Common myeloid progenitor, CD34-positive (primary cell): ENCODE measurements around the gene LPP.

Experiments
- CTCF ChIA-PET: fragments of 350-600 bp; sonication (Branson Sonifier 250); formaldehyde crosslinking; loops from one replicate; lab custom pipeline; 2021; ENCODE audit warnings: antibody characterized with exemption; lab: Charles Lee
- POLR2A ChIA-PET: fragments of 350-600 bp; sonication (Branson Sonifier 250); formaldehyde crosslinking; loops from one replicate; lab custom pipeline; 2021; ENCODE audit warnings: antibody characterized with exemption; lab: Charles Lee
- DNase-seq, 3 donors: peaks; one replicate each; pipeline versions ENCODE4 v3.0.0 to v3.0.0-alpha.2; 2013
- H3K27ac ChIP-seq, 2 experiments: 1 replicate in 1 of 2; 2 replicates in 1 of 2; pipeline ENCODE4 v1.7.0; 2013; ENCODE audit warnings: inconsistent platforms in 2 of 2, low read length in 2 of 2, mild to moderate bottlenecking in 2 of 2, low read depth in 1 of 2, moderate library complexity in 1 of 2; ENCODE audit not compliant: severe bottlenecking in 2 of 2, insufficient read depth in 1 of 2, poor library complexity in 1 of 2
- H3K27me3 ChIP-seq, 5 experiments: replicated peaks in 2 of 5; 1 replicate in 3 of 5; 2 replicates in 2 of 5; pipeline versions ENCODE4 v1.6.1 to v1.7.0; 2013; ENCODE audit warnings: low read length in 4 of 5, mild to moderate bottlenecking in 2 of 5, moderate library complexity in 2 of 5, inconsistent platforms in 1 of 5; ENCODE audit not compliant: insufficient read depth in 5 of 5, control insufficient read depth in 4 of 5
- H3K36me3 ChIP-seq, 4 experiments: 1 replicate in 2 of 4; 2 replicates in 2 of 4; pipeline versions ENCODE4 v1.6.1 to v1.7.0; 2013; ENCODE audit warnings: low read length in 3 of 4, control low read depth in 1 of 4, mild to moderate bottlenecking in 1 of 4; ENCODE audit not compliant: control insufficient read depth in 4 of 4, insufficient read depth in 4 of 4
- H3K4me1 ChIP-seq, 4 experiments: 1 replicate in 3 of 4; 2 replicates in 1 of 4; pipeline versions ENCODE4 v1.6.1 to v1.7.1; 2013; ENCODE audit warnings: low read length in 3 of 4, mild to moderate bottlenecking in 3 of 4, control low read depth in 1 of 4, inconsistent platforms in 1 of 4, moderate library complexity in 1 of 4; ENCODE audit not compliant: control insufficient read depth in 4 of 4, insufficient read depth in 4 of 4; ENCODE audit errors: control extremely low read depth in 1 of 4
- H3K4me3 ChIP-seq, 7 experiments: 1 replicate in 4 of 7; 2 replicates in 3 of 7; pipeline versions ENCODE4 v1.5.1 to v1.7.0; 2013; ENCODE audit warnings: mild to moderate bottlenecking in 7 of 7, low read length in 6 of 7, moderate library complexity in 6 of 7, inconsistent platforms in 2 of 7, low read depth in 2 of 7, control low read depth in 1 of 7; ENCODE audit not compliant: insufficient read depth in 4 of 7, control insufficient read depth in 1 of 7; ENCODE audit errors: extremely low read depth in 1 of 7
- H3K9me3 ChIP-seq, 5 experiments: 1 replicate in 4 of 5; 2 replicates in 1 of 5; pipeline versions ENCODE4 v1.6.1 to v1.7.1; 2013; ENCODE audit warnings: low read length in 4 of 5, mild to moderate bottlenecking in 2 of 5, inconsistent platforms in 1 of 5, low read depth in 1 of 5, moderate library complexity in 1 of 5; ENCODE audit not compliant: control insufficient read depth in 4 of 5, insufficient read depth in 2 of 5; ENCODE audit errors: control extremely low read depth in 1 of 5
- WGBS: methylation state at CpG from one replicate; pipeline ENCODE4 v1.1.5; 2013; ENCODE audit not compliant: insufficient coverage; 5-methylcytosine and 5-hydroxymethylcytosine counted together

The LPP gene

GRCh38 chr3:188365988-188366698, 212.2 kb downstream of the LPP start:
- WGBS, result 76% methylated on average over 7 of the region's 12 CpGs
- Histone ChIP-seq H3K36me3 (peaks cover 0 to 2% (median 0%) of the 10 kb centered on the region in 4 experiments), H3K27ac (no peak overlapping the region), H3K27me3 (no peaks in the 10 kb centered on the region), H3K4me1 (peaks cover 0 to 3% (median 0%) of the 10 kb centered on the region in 4 experiments), H3K4me3 (no peak overlapping the region), H3K9me3 (no peaks in the 10 kb centered on the region)
- ChIA-PET CTCF (no interaction called here), POLR2A (no interaction called here)
- DNase-seq, result peak in 1 of 3 donors; percentile 17

GRCh38 chr3:188367678-188368077, 213.7 kb downstream of the LPP start:
- H3K27me3 ChIP-seq, result no peaks in the 10 kb centered on the region
- no peak for DNase-seq
- H3K4me3 ChIP-seq, result no peak overlapping the region
- no CpG with 5 or more reads among the region's 1 CpG for WGBS
- H3K27ac ChIP-seq, result no peak overlapping the region
- ChIA-PET POLR2A (no interaction called here), CTCF (no interaction called here)
- H3K4me1 ChIP-seq, result no peaks in the 10 kb centered on the region
- H3K36me3 ChIP-seq, result peaks cover 0 to 2% (median 0%) of the 10 kb centered on the region in 4 experiments
- no peaks in the 10 kb centered on the region for H3K9me3 ChIP-seq

- Histone ChIP-seq H3K27me3 (no peaks in the 10 kb centered on the region), H3K27ac (no peak overlapping the region), H3K9me3 (no peaks in the 10 kb centered on the region), H3K4me1 (no peaks in the 10 kb centered on the region), H3K36me3 (no peaks in the 10 kb centered on the region), H3K4me3 (no peak overlapping the region)
- CTCF ChIA-PET, result no interaction called here
- POLR2A ChIA-PET, result no interaction called here
- WGBS, result 96% methylated on average over 3 of the region's 3 CpGs
- no peak for DNase-seq
Measured at GRCh38 chr3:188369526-188369925, 215.6 kb downstream of the LPP start.

GRCh38 chr3:188370081-188370830, 216.3 kb downstream of the LPP start:
- no peaks in the 10 kb centered on the region for H3K27me3 ChIP-seq
- ChIA-PET POLR2A (no interaction called here), CTCF (no interaction called here)
- no peaks in the 10 kb centered on the region for H3K36me3 ChIP-seq
- H3K9me3 ChIP-seq, result no peaks in the 10 kb centered on the region
- 94% methylated on average over 13 of the region's 15 CpGs for WGBS
- H3K4me1 ChIP-seq, result no peaks in the 10 kb centered on the region
- H3K4me3 ChIP-seq, result no peak overlapping the region
- DNase-seq, result no peak
- H3K27ac ChIP-seq, result no peak overlapping the region

GRCh38 chr3:188378786-188379185, 224.8 kb downstream of the LPP start:
- no peak for DNase-seq
- POLR2A ChIA-PET, result no interaction called here
- H3K36me3 ChIP-seq, result no peaks in the 10 kb centered on the region
- H3K4me1 ChIP-seq, result no peaks in the 10 kb centered on the region
- no peak overlapping the region for H3K27ac ChIP-seq
- CTCF ChIA-PET, result no interaction called here
- H3K9me3 ChIP-seq, result no peaks in the 10 kb centered on the region
- WGBS, result 100% methylated on average over 2 of the region's 4 CpGs
- H3K4me3 ChIP-seq, result no peak overlapping the region
- H3K27me3 ChIP-seq, result no peaks in the 10 kb centered on the region

GRCh38 chr3:188380252-188380651, 226.3 kb downstream of the LPP start:
- ChIA-PET POLR2A (no interaction called here), CTCF (interaction anchor here (0.9 kb wide), 1 partner anchor 17 kb away, joined by 3 read pairs; no protein-coding TSS in a partner anchor)

GRCh38 chr3:188380722-188381121, 226.8 kb downstream of the LPP start:
- ChIA-PET POLR2A (no interaction called here), CTCF (interaction anchor here (0.9 kb wide), 1 partner anchor 16 kb away, joined by 3 read pairs; no protein-coding TSS in a partner anchor)
- H3K9me3 ChIP-seq, result no peaks in the 10 kb centered on the region
- DNase-seq, result no peak
- no peak overlapping the region for H3K4me3 ChIP-seq
- H3K36me3 ChIP-seq, result no peaks in the 10 kb centered on the region
- H3K27me3 ChIP-seq, result no peaks in the 10 kb centered on the region
- H3K27ac ChIP-seq, result no peak overlapping the region
- H3K4me1 ChIP-seq, result no peaks in the 10 kb centered on the region

More at GRCh38 chr3:188380252-188380651, 226.3 kb downstream of the LPP start:
- Histone ChIP-seq H3K9me3 (no peaks in the 10 kb centered on the region), H3K27ac (no peak overlapping the region), H3K27me3 (no peaks in the 10 kb centered on the region), H3K36me3 (no peaks in the 10 kb centered on the region), H3K4me3 (no peak overlapping the region), H3K4me1 (no peaks in the 10 kb centered on the region)
- no peak for DNase-seq
- 94% methylated on average over 2 of the region's 2 CpGs for WGBS
